ENCODE data around the gene DHRS7C. TPM values are rescaled to one million over a fixed set of nuclear protein-coding genes. Genes with fewer than 3 reads are reported as not detected.

DHRS7C gene
- total and polyA plus RNA-seq, 5 experiments from 2014 or later: not detected

DNA sequence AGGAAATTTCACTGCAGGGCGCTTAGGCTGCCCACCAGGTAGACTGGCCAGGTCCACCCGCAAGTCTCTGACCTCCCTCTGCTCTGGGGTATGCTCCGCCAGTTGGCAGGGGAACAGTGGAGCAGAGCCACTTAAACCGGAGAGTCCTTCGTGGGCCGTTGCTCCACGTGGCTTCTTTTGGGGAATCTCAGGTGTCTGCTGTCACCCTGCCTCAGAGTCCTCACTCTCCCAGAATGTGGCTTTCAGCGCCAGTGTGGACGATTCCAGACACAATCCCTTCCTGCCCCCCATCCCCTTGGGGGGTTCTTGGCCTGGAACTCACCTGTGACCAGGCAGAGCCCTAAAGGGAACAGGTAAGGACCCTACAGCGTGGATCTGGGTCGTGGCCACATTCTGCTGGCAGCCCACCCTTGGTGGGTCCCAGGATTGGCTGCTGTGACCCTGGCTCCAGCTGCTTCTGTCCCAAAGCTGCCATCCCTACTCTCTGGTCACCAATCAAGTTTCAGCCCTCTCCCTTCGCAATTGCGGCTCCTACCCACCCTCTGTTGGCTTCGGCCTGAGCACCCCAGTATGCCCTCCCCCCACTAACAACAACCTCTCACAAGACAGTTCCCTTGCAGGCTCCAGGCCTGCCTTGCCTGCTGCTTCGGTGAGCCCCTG lies 22.2 kb downstream of the DHRS7C start:
- no peak for DNase-seq
- Mint-ChIP-seq H3K27ac (no peak overlapping the region), H3K4me1 (no peaks in the 10 kb centered on the region), H3K36me3 (no peaks in the 10 kb centered on the region), H3K4me3 (no peak overlapping the region), H3K9me3 (no peaks in the 10 kb centered on the region), H3K27me3 (peaks cover 0 to 28% (median 6%) of the 10 kb centered on the region in 5 donors)
- ATAC-seq: no peak
- POLR2A ChIA-PET: no interaction called here

DNA sequence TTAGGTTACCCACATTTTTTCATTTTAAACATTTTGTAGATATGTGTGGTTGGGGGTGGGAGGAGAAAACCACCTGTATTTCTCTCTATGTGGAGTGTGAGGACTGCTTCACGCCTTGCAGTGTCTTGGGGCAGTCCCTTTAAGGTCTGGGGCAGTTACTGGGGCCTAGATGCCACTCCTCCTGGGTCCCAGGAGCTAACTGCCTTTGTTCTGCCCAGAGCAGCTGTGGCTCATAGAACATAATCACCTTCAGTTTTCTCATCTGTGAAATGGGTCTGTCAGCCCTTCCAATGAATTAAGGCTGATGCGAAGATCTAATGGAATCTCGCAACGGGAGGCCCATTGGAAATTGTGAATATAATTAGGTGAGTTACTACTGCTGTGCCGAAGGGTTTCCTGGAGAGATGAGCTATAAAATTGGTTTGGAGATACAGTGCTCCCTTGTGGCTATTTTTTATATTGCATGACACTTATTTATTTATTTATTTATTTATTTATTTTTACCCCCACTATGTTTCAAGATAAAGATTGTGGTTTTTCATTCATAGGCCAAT lies 22.9 kb downstream of the DHRS7C start:
- peak in 2 of 10 donors; percentile 9 to 20 for DNase-seq
- peaks cover 0 to 35% (median 11%) of the 10 kb centered on the region in 5 donors for H3K27me3 Mint-ChIP-seq
- H3K27ac Mint-ChIP-seq: no peak overlapping the region
- no peak overlapping the region for H3K4me3 Mint-ChIP-seq
- POLR2A ChIA-PET: no interaction called here
- H3K4me1 Mint-ChIP-seq: no peaks in the 10 kb centered on the region
- ATAC-seq: no peak
- no peaks in the 10 kb centered on the region for H3K9me3 Mint-ChIP-seq
- no peaks in the 10 kb centered on the region for H3K36me3 Mint-ChIP-seq

DNA sequence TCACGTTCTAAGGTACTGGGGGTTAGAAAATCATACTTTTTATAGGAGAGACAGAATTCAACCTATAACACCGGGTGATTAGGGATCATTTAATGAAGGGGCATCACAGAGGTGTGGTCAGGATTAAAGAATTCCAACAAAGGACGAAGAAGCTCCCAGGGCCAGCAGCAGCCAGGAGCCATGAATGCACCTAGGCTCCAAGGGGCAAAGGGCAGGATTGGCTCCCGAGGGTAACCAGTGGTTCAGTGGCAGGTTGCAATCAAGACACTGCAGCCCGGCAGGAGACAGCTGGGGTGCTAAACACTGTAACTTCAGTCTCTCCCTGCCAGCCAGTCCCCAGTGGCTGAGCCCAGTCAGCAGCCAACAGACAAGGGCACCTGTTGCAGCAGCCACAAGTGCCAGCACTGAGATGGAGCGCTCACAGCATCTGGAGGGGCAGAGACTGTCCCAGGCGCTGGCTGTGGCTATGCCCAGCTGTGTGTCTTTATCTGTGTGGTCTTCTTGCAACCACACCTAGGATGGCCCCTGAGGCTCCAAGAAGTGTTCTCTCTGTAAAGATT lies 23.9 kb downstream of the DHRS7C start:
- Mint-ChIP-seq H3K4me1 (no peaks in the 10 kb centered on the region), H3K9me3 (no peaks in the 10 kb centered on the region), H3K27ac (no peak overlapping the region), H3K4me3 (no peak overlapping the region), H3K27me3 (peaks cover 0 to 40% (median 12%) of the 10 kb centered on the region in 5 donors), H3K36me3 (no peaks in the 10 kb centered on the region)
- POLR2A ChIA-PET: no interaction called here
- DNase-seq (no peak), ATAC-seq (no peak)

DNA sequence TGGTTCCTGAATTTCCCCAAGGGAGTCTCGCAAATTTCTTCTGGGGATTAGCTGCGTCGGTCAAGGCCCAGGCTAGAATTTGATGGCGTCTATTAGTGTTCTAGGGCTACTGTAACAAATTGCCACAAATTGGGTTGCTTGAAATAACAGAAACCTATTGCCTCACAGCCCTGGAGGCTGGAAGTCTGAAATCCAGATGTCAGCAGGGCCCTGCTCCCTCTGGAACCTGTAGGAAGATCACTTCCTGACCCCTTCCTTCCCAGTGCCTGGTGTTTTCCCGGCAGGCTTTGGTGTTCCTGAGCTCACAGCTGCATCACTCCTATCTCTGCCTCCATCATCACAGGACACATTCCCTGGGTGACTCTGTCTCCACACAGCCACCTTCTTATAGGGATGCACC lies 24.4 kb downstream of the DHRS7C start:
- Mint-ChIP-seq H3K27me3 (peaks cover 2 to 40% (median 13%) of the 10 kb centered on the region in 5 donors), H3K4me1 (no peaks in the 10 kb centered on the region), H3K4me3 (no peak overlapping the region), H3K27ac (no peak overlapping the region), H3K36me3 (no peaks in the 10 kb centered on the region), H3K9me3 (no peaks in the 10 kb centered on the region)
- no peak for ATAC-seq
- DNase-seq: no peak
- POLR2A ChIA-PET: no interaction called here

DNA sequence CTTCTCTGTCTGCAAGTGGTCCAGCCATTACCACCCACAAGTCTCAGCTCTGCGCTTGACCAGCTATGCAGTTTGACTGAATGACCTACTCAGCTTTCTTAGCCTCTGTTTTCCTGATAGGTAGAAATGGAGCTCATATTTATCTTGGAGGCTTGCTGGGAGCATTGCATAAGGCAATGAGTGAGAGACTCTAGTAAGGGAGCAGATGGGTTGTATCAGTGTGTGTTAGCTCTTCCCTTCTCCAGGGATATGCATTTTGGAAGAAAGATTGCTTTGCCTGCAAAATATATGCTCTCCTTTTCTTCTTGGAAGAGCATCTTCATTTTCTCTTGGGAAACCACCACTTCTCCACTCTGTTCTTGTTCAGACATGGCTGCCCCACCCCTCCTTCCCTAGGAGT lies 26.1 kb downstream of the DHRS7C start:
- H3K27ac Mint-ChIP-seq: no peak overlapping the region
- ATAC-seq (no peak), DNase-seq (no peak)
- no peaks in the 10 kb centered on the region for H3K9me3 Mint-ChIP-seq
- peaks cover 2 to 45% (median 15%) of the 10 kb centered on the region in 5 donors for H3K27me3 Mint-ChIP-seq
- POLR2A ChIA-PET: no interaction called here
- H3K36me3 Mint-ChIP-seq: no peaks in the 10 kb centered on the region
- H3K4me3 Mint-ChIP-seq: no peak overlapping the region
- H3K4me1 Mint-ChIP-seq: no peaks in the 10 kb centered on the region

DNA sequence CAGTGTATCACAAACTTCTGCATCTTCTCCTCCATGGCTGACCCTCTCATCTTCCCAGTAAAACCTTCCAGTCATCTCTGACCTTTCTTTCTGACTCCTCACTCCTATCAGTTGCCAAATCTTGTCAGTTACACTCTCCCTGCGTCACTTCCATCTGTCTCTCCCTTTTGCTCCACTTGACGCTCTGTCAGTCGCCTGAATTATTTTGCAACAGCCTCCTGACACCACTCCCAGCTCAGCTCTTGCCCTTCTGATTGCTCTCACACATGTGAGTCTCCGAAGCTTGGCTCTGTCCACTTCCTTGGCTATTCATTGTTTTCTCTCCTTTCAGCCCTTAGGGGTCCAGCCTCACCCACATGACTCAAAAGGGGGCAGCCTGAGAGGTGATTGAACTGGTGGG lies 27.7 kb downstream of the DHRS7C start:
- H3K4me1 Mint-ChIP-seq: no peaks in the 10 kb centered on the region
- ATAC-seq (no peak), DNase-seq (no peak)
- H3K4me3 Mint-ChIP-seq: no peak overlapping the region
- no peaks in the 10 kb centered on the region for H3K36me3 Mint-ChIP-seq
- no peak overlapping the region for H3K27ac Mint-ChIP-seq
- peaks cover 8 to 51% (median 12%) of the 10 kb centered on the region in 5 donors for H3K27me3 Mint-ChIP-seq
- no peaks in the 10 kb centered on the region for H3K9me3 Mint-ChIP-seq
- POLR2A ChIA-PET: no interaction called here

DNA sequence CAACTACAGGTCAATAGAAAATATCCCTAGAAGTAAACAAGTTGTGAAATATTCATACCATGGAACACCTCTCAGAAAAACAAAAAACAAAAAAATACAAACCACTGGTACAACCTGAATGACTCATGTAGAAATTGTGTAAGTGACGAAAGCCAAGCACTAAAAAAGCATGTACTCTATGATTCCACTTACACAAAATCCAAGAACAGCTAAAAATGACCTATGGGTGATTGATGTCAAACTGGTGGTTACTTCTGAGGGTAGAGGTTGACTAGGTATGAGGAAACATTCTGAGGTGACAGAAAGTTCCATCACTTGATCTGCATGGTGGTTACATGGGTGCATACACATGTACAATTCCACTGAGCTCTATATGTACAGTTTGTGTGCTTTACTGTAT lies 31.1 kb downstream of the DHRS7C start:
- DNase-seq (no peak), ATAC-seq (no peak)
- H3K36me3 Mint-ChIP-seq: no peaks in the 10 kb centered on the region
- peaks cover 0 to 3% (median 0%) of the 10 kb centered on the region in 9 donors for H3K9me3 Mint-ChIP-seq
- no peak overlapping the region for H3K4me3 Mint-ChIP-seq
- no peaks in the 10 kb centered on the region for H3K4me1 Mint-ChIP-seq
- POLR2A ChIA-PET: no interaction called here
- peaks cover 13 to 27% (median 17%) of the 10 kb centered on the region in 5 donors for H3K27me3 Mint-ChIP-seq
- no peak overlapping the region for H3K27ac Mint-ChIP-seq

DNA sequence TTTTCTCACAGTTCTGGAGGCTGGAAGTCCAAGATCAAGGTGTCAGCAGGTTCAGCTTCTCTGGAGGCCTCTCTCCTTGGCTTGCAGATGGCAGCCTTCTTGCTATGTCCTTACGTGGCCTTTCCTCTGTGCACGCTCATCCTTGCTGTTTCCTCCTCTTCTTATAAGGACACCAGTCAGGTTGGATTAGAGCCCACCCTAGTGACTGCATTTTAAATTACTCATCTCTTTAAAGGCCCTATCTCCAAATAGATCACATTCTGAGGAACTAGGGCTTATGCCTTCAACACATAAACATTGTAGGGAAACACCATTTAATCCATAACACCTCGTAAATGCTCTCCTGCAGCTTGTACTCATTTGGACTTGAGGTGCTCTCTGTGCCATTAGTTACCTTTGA lies 36.3 kb downstream of the DHRS7C start:
- H3K4me3 Mint-ChIP-seq: no peak overlapping the region

DNA sequence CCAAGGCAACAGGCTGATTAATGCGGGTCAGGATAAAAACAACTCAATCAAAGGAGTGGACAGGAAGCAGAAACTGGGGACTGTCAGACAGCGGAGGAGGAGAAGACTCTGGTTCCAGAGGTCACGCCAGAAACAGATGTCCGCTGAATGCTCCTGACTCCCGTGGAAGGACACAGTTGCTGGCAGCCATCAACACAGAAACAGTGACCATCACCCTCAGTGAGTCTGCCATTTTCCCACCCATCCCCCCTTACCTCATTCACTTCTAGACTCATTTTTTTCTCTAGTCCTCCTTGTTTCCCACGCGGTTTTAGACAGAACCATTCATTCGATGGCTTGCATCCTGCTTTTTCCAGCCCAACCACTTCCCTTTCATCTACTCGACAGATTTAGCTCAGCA lies 40.9 kb downstream of the DHRS7C start:
- no peak overlapping the region for H3K4me3 Mint-ChIP-seq
- peaks cover 0 to 6% (median 0%) of the 10 kb centered on the region in 9 donors for H3K9me3 Mint-ChIP-seq
- no peaks in the 10 kb centered on the region for H3K36me3 Mint-ChIP-seq
- H3K27ac Mint-ChIP-seq: no peak overlapping the region
- ATAC-seq (no peak), DNase-seq (no peak)
- H3K4me1 Mint-ChIP-seq: no peaks in the 10 kb centered on the region
- peaks cover 22 to 48% (median 33%) of the 10 kb centered on the region in 5 donors for H3K27me3 Mint-ChIP-seq
- POLR2A ChIA-PET: no interaction called here

More for the DNA sequence above, 36.3 kb downstream of the DHRS7C start:
- DNase-seq (no peak), ATAC-seq (no peak)
- H3K4me1 Mint-ChIP-seq: no peaks in the 10 kb centered on the region
- H3K27me3 Mint-ChIP-seq: peaks cover 23 to 50% (median 32%) of the 10 kb centered on the region in 5 donors
- H3K36me3 Mint-ChIP-seq: no peaks in the 10 kb centered on the region
- peaks cover 0 to 6% (median 0%) of the 10 kb centered on the region in 9 donors for H3K9me3 Mint-ChIP-seq
- no peak overlapping the region for H3K27ac Mint-ChIP-seq
- POLR2A ChIA-PET: no interaction called here

DNA sequence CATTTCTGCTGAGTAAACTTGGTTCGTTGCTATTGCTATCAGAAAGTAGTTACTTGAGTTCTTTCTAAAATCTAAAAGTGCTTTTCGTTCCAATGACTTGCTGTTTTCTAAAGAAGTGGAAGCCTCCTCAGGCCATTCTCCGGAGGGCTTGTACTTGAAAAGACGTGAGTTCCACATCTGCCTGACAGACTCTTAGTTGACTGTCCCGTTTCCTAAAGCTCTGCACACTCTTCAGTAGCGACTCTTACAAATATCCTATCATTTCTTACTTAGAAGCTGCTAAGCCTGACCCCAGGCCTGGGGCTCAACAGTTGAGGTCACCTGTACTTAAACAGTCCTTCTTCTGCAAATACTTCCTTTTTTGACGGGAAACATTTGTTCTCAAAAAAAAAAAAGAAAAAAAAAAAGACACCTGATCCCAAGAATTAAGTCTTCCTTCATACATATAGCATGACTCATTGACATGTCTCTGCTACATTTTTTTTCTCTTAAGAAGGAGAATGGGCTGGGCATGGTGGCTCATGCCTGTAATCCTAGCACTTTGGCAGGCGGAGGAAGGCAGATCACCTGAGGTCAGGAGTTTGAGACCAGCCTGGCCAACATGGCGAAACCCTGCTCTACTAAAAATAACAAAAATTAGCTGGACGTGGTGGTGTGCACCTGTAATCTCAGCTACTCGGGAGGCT lies 61.5 kb downstream of the DHRS7C start:
- Mint-ChIP-seq H3K36me3 (no peaks in the 10 kb centered on the region), H3K27ac (no peak overlapping the region), H3K4me3 (no peak overlapping the region), H3K27me3 (peaks cover 0 to 14% (median 7%) of the 10 kb centered on the region in 5 donors), H3K4me1 (no peaks in the 10 kb centered on the region), H3K9me3 (peaks cover 0 to 3% (median 0%) of the 10 kb centered on the region in 9 donors)
- ATAC-seq: no peak
- no peak for DNase-seq
- POLR2A ChIA-PET: no interaction called here

DNA sequence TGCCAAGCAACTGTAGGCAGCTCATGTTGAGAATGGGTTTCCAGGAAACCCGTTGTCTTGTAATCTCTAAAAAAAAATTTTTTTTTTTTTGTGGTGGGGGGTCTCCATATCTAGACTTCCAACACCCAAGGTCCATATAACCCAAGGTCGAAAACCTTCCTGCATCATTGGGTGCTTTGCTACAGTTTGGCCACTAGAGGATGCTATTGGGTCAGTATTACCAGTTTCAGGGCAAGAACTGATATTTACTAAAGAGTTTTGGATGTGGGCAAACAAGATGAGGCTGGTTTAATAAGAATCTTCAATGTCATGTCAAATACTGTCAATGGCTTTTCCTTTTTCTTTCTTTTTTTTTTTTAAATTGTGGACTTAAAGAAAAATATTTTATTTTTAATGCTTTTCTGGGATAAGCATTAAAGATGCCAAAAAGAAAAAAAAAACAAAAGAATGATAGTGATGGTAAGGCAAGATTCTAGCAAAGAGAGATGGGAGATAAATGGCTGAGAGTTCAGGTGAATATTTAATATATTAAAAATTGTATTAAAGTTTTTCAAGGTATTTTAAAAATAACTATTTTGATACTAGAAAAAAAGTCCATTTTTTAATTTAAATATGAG lies 62.2 kb downstream of the DHRS7C start:
- H3K27me3 Mint-ChIP-seq: peaks cover 0 to 14% (median 7%) of the 10 kb centered on the region in 5 donors
- H3K4me3 Mint-ChIP-seq: no peak overlapping the region
- POLR2A ChIA-PET: no interaction called here
- ATAC-seq (no peak), DNase-seq (peak in 4 of 10 donors; percentile 6 to 29 (median 22))
- no peaks in the 10 kb centered on the region for H3K36me3 Mint-ChIP-seq
- peaks cover 0 to 2% (median 0%) of the 10 kb centered on the region in 9 donors for H3K9me3 Mint-ChIP-seq
- H3K27ac Mint-ChIP-seq: no peak overlapping the region
- H3K4me1 Mint-ChIP-seq: no peaks in the 10 kb centered on the region

DNA sequence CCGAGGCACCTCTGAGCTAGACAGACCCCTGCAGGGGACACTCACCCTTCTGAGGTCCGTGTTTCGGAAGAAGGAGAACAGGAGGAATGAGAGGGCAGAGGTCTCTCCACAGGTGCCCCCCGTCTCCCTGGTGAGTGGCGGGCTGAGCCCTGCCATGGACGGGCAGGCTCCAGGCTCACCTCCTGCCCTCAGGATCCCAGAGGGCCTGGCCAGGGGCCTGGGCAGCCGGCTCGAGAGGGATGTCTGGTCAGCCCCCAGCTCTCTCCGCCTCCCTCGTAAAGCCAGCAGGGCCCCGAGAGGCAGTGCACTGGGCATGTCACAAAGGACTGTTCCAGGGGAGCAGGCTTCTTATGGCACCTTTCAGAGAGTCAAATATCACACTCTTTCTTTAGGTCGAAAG lies 62.8 kb downstream of the DHRS7C start:
- Mint-ChIP-seq H3K27me3 (peaks cover 0 to 14% (median 9%) of the 10 kb centered on the region in 5 donors), H3K4me3 (no peak overlapping the region), H3K9me3 (peaks cover 0 to 2% (median 0%) of the 10 kb centered on the region in 9 donors), H3K27ac (no peak overlapping the region), H3K36me3 (no peaks in the 10 kb centered on the region), H3K4me1 (no peaks in the 10 kb centered on the region)
- POLR2A ChIA-PET: no interaction called here
- DNase-seq (no peak), ATAC-seq (no peak)

DNA sequence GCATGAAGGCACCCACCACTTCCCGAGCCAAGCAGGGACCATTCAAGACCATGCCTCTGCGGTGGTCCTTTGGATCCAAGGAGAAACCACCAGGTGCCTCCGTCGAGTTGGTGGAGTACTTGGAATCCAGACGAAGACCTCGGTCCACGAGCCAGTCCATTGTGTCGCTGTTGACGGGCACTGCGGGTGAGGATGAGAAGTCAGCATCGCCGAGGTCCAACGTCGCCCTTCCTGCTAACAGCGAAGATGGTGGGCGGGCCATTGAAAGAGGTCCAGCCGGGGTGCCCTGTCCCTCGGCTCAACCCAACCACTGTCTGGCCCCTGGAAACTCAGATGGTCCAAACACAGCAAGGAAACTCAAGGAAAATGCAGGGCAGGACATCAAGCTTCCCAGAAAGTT lies 63.4 kb downstream of the DHRS7C start:
- ATAC-seq (no peak), DNase-seq (no peak)
- no peak overlapping the region for H3K27ac Mint-ChIP-seq
- no peak overlapping the region for H3K4me3 Mint-ChIP-seq
- H3K27me3 Mint-ChIP-seq: peaks cover 0 to 14% (median 9%) of the 10 kb centered on the region in 5 donors
- no peaks in the 10 kb centered on the region for H3K9me3 Mint-ChIP-seq
- H3K4me1 Mint-ChIP-seq: no peaks in the 10 kb centered on the region
- POLR2A ChIA-PET: no interaction called here
- H3K36me3 Mint-ChIP-seq: no peaks in the 10 kb centered on the region

Measured in naive thymus-derived CD8-positive, alpha-beta T cell (primary cell).